Common myeloid progenitor, CD34-positive (primary cell): ENCODE results near the gene SCN2A.

Experiments
- CTCF ChIA-PET: fragments of 350-600 bp; sonication (Branson Sonifier 250); formaldehyde crosslinking; loops from one replicate; lab custom pipeline; 2021; ENCODE audit warnings: antibody characterized with exemption; lab: Charles Lee
- POLR2A ChIA-PET: fragments of 350-600 bp; sonication (Branson Sonifier 250); formaldehyde crosslinking; loops from one replicate; lab custom pipeline; 2021; ENCODE audit warnings: antibody characterized with exemption; lab: Charles Lee
- DNase-seq, 3 donors: peaks; one replicate each; pipeline versions ENCODE4 v3.0.0 to v3.0.0-alpha.2; 2013
- H3K27ac ChIP-seq, 2 experiments: 1 replicate in 1 of 2; 2 replicates in 1 of 2; pipeline ENCODE4 v1.7.0; 2013; ENCODE audit warnings: inconsistent platforms in 2 of 2, low read length in 2 of 2, mild to moderate bottlenecking in 2 of 2, low read depth in 1 of 2, moderate library complexity in 1 of 2; ENCODE audit not compliant: severe bottlenecking in 2 of 2, insufficient read depth in 1 of 2, poor library complexity in 1 of 2
- H3K27me3 ChIP-seq, 5 experiments: replicated peaks in 2 of 5; 1 replicate in 3 of 5; 2 replicates in 2 of 5; pipeline versions ENCODE4 v1.6.1 to v1.7.0; 2013; ENCODE audit warnings: low read length in 4 of 5, mild to moderate bottlenecking in 2 of 5, moderate library complexity in 2 of 5, inconsistent platforms in 1 of 5; ENCODE audit not compliant: insufficient read depth in 5 of 5, control insufficient read depth in 4 of 5
- H3K36me3 ChIP-seq, 4 experiments: 1 replicate in 2 of 4; 2 replicates in 2 of 4; pipeline versions ENCODE4 v1.6.1 to v1.7.0; 2013; ENCODE audit warnings: low read length in 3 of 4, control low read depth in 1 of 4, mild to moderate bottlenecking in 1 of 4; ENCODE audit not compliant: control insufficient read depth in 4 of 4, insufficient read depth in 4 of 4
- H3K4me1 ChIP-seq, 4 experiments: 1 replicate in 3 of 4; 2 replicates in 1 of 4; pipeline versions ENCODE4 v1.6.1 to v1.7.1; 2013; ENCODE audit warnings: low read length in 3 of 4, mild to moderate bottlenecking in 3 of 4, control low read depth in 1 of 4, inconsistent platforms in 1 of 4, moderate library complexity in 1 of 4; ENCODE audit not compliant: control insufficient read depth in 4 of 4, insufficient read depth in 4 of 4; ENCODE audit errors: control extremely low read depth in 1 of 4
- H3K4me3 ChIP-seq, 7 experiments: 1 replicate in 4 of 7; 2 replicates in 3 of 7; pipeline versions ENCODE4 v1.5.1 to v1.7.0; 2013; ENCODE audit warnings: mild to moderate bottlenecking in 7 of 7, low read length in 6 of 7, moderate library complexity in 6 of 7, inconsistent platforms in 2 of 7, low read depth in 2 of 7, control low read depth in 1 of 7; ENCODE audit not compliant: insufficient read depth in 4 of 7, control insufficient read depth in 1 of 7; ENCODE audit errors: extremely low read depth in 1 of 7
- H3K9me3 ChIP-seq, 5 experiments: 1 replicate in 4 of 5; 2 replicates in 1 of 5; pipeline versions ENCODE4 v1.6.1 to v1.7.1; 2013; ENCODE audit warnings: low read length in 4 of 5, mild to moderate bottlenecking in 2 of 5, inconsistent platforms in 1 of 5, low read depth in 1 of 5, moderate library complexity in 1 of 5; ENCODE audit not compliant: control insufficient read depth in 4 of 5, insufficient read depth in 2 of 5; ENCODE audit errors: control extremely low read depth in 1 of 5
- WGBS: methylation state at CpG from one replicate; pipeline ENCODE4 v1.1.5; 2013; ENCODE audit not compliant: insufficient coverage; 5-methylcytosine and 5-hydroxymethylcytosine counted together

SCN2A gene

DNA sequence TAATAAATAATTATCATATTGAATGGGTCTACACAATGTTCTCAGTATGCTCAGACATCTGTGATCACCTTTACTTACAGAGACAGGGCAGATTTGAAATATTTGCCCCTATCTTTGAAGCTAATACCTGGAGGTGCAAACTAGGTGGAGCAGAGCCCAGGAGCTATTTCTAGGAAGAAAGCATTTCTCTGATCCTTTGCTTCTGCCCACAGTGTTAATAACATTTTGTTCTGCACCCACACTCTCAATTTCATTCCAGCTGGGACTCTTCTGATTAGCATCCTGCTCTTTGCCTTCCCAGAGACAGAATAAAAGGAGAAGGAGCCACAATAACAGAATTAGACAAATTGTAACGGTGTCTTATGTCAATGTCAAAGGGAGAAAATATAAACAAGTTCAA is 11.6 kb upstream of the SCN2A start:
- ChIA-PET CTCF (interaction anchor here (1.2 kb wide), 1 partner anchor 11 kb away, joined by 3 read pairs; no protein-coding TSS in a partner anchor), POLR2A (no interaction called here)
- H3K36me3 ChIP-seq: no peaks in the 10 kb centered on the region

DNA sequence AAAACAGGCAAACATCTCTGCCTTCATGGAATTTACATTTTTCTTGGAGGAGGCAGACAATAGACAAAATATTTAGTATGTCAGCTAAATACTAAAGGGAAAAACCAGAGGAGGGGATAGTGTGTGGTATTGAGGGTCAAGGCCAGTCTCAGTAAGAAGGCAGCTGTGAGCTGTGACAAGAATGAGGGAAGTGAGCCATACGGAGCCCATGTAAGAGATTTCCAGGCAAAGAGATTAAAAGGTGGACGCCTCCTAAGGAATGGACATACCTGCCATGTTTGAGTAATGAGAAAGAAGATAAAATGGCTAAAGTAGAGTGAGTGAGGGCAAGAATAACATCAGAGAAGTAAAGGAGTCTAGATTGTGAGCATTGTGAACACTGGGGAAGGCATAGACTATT is 2.2 kb upstream of the SCN2A start:
- Histone ChIP-seq H3K4me3 (no peak overlapping the region), H3K36me3 (no peaks in the 10 kb centered on the region), H3K27ac (no peak overlapping the region), H3K4me1 (no peaks in the 10 kb centered on the region), H3K9me3 (no peaks in the 10 kb centered on the region), H3K27me3 (no peaks in the 10 kb centered on the region)
- WGBS: 80% methylated on average over 2 of the region's 2 CpGs
- ChIA-PET CTCF (interaction anchor here (0.9 to 2.3 kb wide), 3 partner anchors 55 to 244 kb away, joined by 3 to 7 read pairs (median 4); no protein-coding TSS in a partner anchor), POLR2A (no interaction called here)
- no peak for DNase-seq

More for the DNA sequence above, 11.6 kb upstream of the SCN2A start:
- Histone ChIP-seq H3K27ac (no peak overlapping the region), H3K4me3 (no peak overlapping the region), H3K27me3 (no peaks in the 10 kb centered on the region), H3K4me1 (no peaks in the 10 kb centered on the region), H3K9me3 (no peaks in the 10 kb centered on the region)
- no CpG with 5 or more reads among the region's 1 CpG for WGBS
- no peak for DNase-seq

- Histone ChIP-seq H3K4me3 (no peak overlapping the region), H3K9me3 (no peaks in the 10 kb centered on the region), H3K36me3 (no peaks in the 10 kb centered on the region), H3K27me3 (no peaks in the 10 kb centered on the region), H3K4me1 (no peaks in the 10 kb centered on the region), H3K27ac (no peak overlapping the region)
- peak; percentile 26 to 58 (median 53) for DNase-seq
- ChIA-PET POLR2A (no interaction called here), CTCF (interaction anchor here (0.5 to 1.8 kb wide), 6 partner anchors 7 to 462 kb away, joined by 3 to 12 read pairs (median 6); no protein-coding TSS in a partner anchor)
- WGBS: no CpG with 5 or more reads among the region's 3 CpGs
These were observed 919 bp upstream of the SCN2A start for GRCh38 chr2:165238295-165238694.

GRCh38 chr2:165239856-165240515 is 772 bp downstream of the SCN2A start:
- Histone ChIP-seq H3K9me3 (no peaks in the 10 kb centered on the region), H3K4me3 (no peak overlapping the region), H3K4me1 (no peaks in the 10 kb centered on the region), H3K27me3 (no peaks in the 10 kb centered on the region), H3K36me3 (no peaks in the 10 kb centered on the region), H3K27ac (no peak overlapping the region)
- POLR2A ChIA-PET: no interaction called here
- 83% methylated on average over 1 of the region's 4 CpGs for WGBS
- no peak for DNase-seq
- CTCF ChIA-PET: interaction anchor here (0.6 to 1.8 kb wide), 15 partner anchors 9 to 640 kb away, joined by 3 to 12 read pairs (median 4); no protein-coding TSS in a partner anchor

GRCh38 chr2:165240916-165241315 is 1.7 kb downstream of the SCN2A start:
- Histone ChIP-seq H3K27me3 (no peaks in the 10 kb centered on the region), H3K9me3 (no peaks in the 10 kb centered on the region), H3K4me1 (no peaks in the 10 kb centered on the region), H3K4me3 (no peak overlapping the region), H3K27ac (no peak overlapping the region), H3K36me3 (no peaks in the 10 kb centered on the region)
- no peak for DNase-seq
- ChIA-PET CTCF (interaction anchor here (0.6 kb wide), 1 partner anchor 1062 kb away, joined by 3 read pairs; no protein-coding TSS in a partner anchor), POLR2A (no interaction called here)
- WGBS: 80% methylated on average over 1 of the region's 2 CpGs

- WGBS: 100% methylated on average over 1 of the region's 5 CpGs
- H3K27ac ChIP-seq: no peak overlapping the region
- POLR2A ChIA-PET: no interaction called here
- DNase-seq: no peak
- CTCF ChIA-PET: no interaction called here
- no peak overlapping the region for H3K4me3 ChIP-seq
- H3K4me1 ChIP-seq: no peaks in the 10 kb centered on the region
- peaks cover 0 to 3% (median 0%) of the 10 kb centered on the region in 5 experiments for H3K27me3 ChIP-seq
- no peaks in the 10 kb centered on the region for H3K9me3 ChIP-seq
- H3K36me3 ChIP-seq: no peaks in the 10 kb centered on the region
These were observed 6.0 kb downstream of the SCN2A start for GRCh38 chr2:165245081-165245793.

- CTCF ChIA-PET: interaction anchor here (2.7 kb wide), 1 partner anchor 9 kb away, joined by 11 read pairs; the partner anchor contains the start of gene SCN2A
- no peak overlapping the region for H3K4me3 ChIP-seq
- no peak overlapping the region for H3K27ac ChIP-seq
- no peaks in the 10 kb centered on the region for H3K36me3 ChIP-seq
- no peak for DNase-seq
- H3K4me1 ChIP-seq: peaks cover 0 to 8% (median 0%) of the 10 kb centered on the region in 4 experiments
- H3K27me3 ChIP-seq: peaks cover 0 to 3% (median 2%) of the 10 kb centered on the region in 5 experiments
- POLR2A ChIA-PET: no interaction called here
- H3K9me3 ChIP-seq: no peaks in the 10 kb centered on the region
- WGBS: 89% methylated on average over 2 of the region's 2 CpGs
These were observed 9.0 kb downstream of the SCN2A start for GRCh38 chr2:165248238-165248637.
